H1 (cell line): ENCODE results near the gene FHL2. TPM values are rescaled to one million over a fixed set of nuclear protein-coding genes. Genes with fewer than 3 reads are reported as not detected.

Experiments
- CTCF ChIA-PET: fragments of 300-600 bp; sonication (Branson Sonifier 250); formaldehyde crosslinking; loops from one replicate; lab custom pipeline; 2021; ENCODE audit not compliant: partially characterized antibody; lab: Charles Lee
- POLR2A ChIA-PET: fragments of 300-600 bp; sonication (Branson Sonifier 250); formaldehyde crosslinking; loops from one replicate; lab custom pipeline; 2021; ENCODE audit warnings: inconsistent platforms; ENCODE audit not compliant: partially characterized antibody; lab: Charles Lee
- DNase-seq, 2 experiments: peaks; one replicate each; pipeline versions ENCODE4 v3.0.0 to v3.0.0-alpha.2; 2010 to 2022; ENCODE audit warnings: low spot score in 2 of 2, low read depth in 1 of 2, mixed read lengths in 1 of 2
- FAIRE-seq: peaks from 2 replicates; lab custom pipeline; 2011; peaks lifted over from hg19 to GRCh38; lab: Jason Lieb, UNC
- H2AFZ ChIP-seq: 2 replicates; pipeline ENCODE4 v1.8.1; 2012; ENCODE audit warnings: low read length, inconsistent platforms
- H2AK5ac ChIP-seq: 2 replicates; pipeline ENCODE4 v1.6.1; 2013; ENCODE audit warnings: low read depth, low read length
- H2BK120ac ChIP-seq: replicated peaks from 2 replicates; pipeline ENCODE3; 2013; ENCODE audit warnings: low read depth, low read length, inconsistent platforms
- H2BK12ac ChIP-seq: 2 replicates; pipeline ENCODE4 v1.6.1; 2013; ENCODE audit warnings: low read depth, low read length
- H2BK15ac ChIP-seq: 2 replicates; pipeline ENCODE4 v1.6.1; 2013; ENCODE audit warnings: low read length
- H2BK20ac ChIP-seq: 2 replicates; pipeline ENCODE4 v1.6.1; 2013; ENCODE audit warnings: low read length
- H2BK5ac ChIP-seq: 2 replicates; pipeline ENCODE4 v1.6.1; 2013; ENCODE audit warnings: low read depth, low read length
- H3K14ac ChIP-seq: 2 replicates; pipeline ENCODE4 v1.6.1; 2013; ENCODE audit warnings: inconsistent platforms; ENCODE audit not compliant: insufficient read length
- H3K18ac ChIP-seq: 2 replicates; pipeline ENCODE4 v1.6.1; 2013; ENCODE audit warnings: low read length; ENCODE audit errors: extremely low read depth
- H3K23ac ChIP-seq: 2 replicates; pipeline ENCODE4 v1.6.1; 2013; ENCODE audit warnings: inconsistent platforms; ENCODE audit not compliant: insufficient read length
- H3K23me2 ChIP-seq: 2 replicates; pipeline ENCODE4 v1.6.1; 2013; ENCODE audit warnings: low read depth, low read length
- H3K27ac ChIP-seq: 2 replicates; pipeline ENCODE4 v1.6.1; 2011; ENCODE audit warnings: low read depth, low read length, inconsistent platforms
- H3K27me3 ChIP-seq, 4 experiments: replicated peaks in 1 of 4; 1 replicate in 1 of 4; 2 replicates in 3 of 4; pipeline versions ENCODE4 v1.6.1 to v1.8.1; 2011 to 2013; ENCODE audit warnings: low read length in 3 of 4, mild to moderate bottlenecking in 3 of 4, inconsistent platforms in 2 of 4, mixed read lengths in 2 of 4, moderate library complexity in 1 of 4; ENCODE audit not compliant: control insufficient read depth in 3 of 4, insufficient read depth in 3 of 4; ENCODE audit errors: extremely low read depth in 1 of 4
- H3K36me3 ChIP-seq, 4 experiments: 2 replicates each; pipeline versions ENCODE4 v1.6.1 to v1.8.1; 2011 to 2013; ENCODE audit warnings: mild to moderate bottlenecking in 4 of 4, low read length in 3 of 4, moderate library complexity in 2 of 4, control low read depth in 1 of 4, inconsistent platforms in 1 of 4; ENCODE audit not compliant: insufficient read depth in 4 of 4, control insufficient read depth in 2 of 4
- H3K4ac ChIP-seq: replicated peaks from 2 replicates; pipeline ENCODE3; 2013; ENCODE audit warnings: low read length, low read depth, mixed read lengths, inconsistent platforms; ENCODE audit not compliant: insufficient read length
- H3K4me1 ChIP-seq, 4 experiments: replicated peaks in 1 of 4; 1 replicate in 1 of 4; 2 replicates in 3 of 4; pipeline versions ENCODE4 v1.6.1 to v1.8.1; 2011 to 2013; ENCODE audit warnings: low read length in 3 of 4, inconsistent platforms in 2 of 4, mixed read lengths in 1 of 4; ENCODE audit not compliant: insufficient read depth in 4 of 4, control insufficient read depth in 3 of 4
- H3K4me2 ChIP-seq, 2 experiments: 2 replicates each; pipeline versions ENCODE4 v1.6.1 to v1.8.1; 2011 to 2013; ENCODE audit warnings: low read depth in 2 of 2, low read length in 2 of 2, control low read depth in 1 of 2, inconsistent platforms in 1 of 2, mild to moderate bottlenecking in 1 of 2; ENCODE audit not compliant: insufficient read depth in 1 of 2
- H3K4me3 ChIP-seq, 4 experiments: fragments of 200-600, 300-600 bp in 1 of 4; sonication (generic), shearing (Covaris generic), sonication (Bioruptor Twin) in 1 of 4; 2 replicates each; pipeline versions ENCODE4 v1.5.1 to v1.8.1; 2011 to 2016; ENCODE audit warnings: low read length in 4 of 4, low read depth in 3 of 4, control low read depth in 2 of 4, inconsistent platforms in 2 of 4, mild to moderate bottlenecking in 2 of 4, mixed read lengths in 1 of 4, moderate library complexity in 1 of 4; ENCODE audit not compliant: insufficient read depth in 2 of 4; ENCODE audit errors: extremely low read depth in 1 of 4
- H3K56ac ChIP-seq: replicated peaks from 2 replicates; pipeline ENCODE3; 2013; ENCODE audit warnings: low read depth, mild to moderate bottlenecking, mixed read lengths, low read length, inconsistent platforms; ENCODE audit not compliant: insufficient read length
- H3K79me1 ChIP-seq: 2 replicates; pipeline ENCODE4 v1.6.1; 2013; ENCODE audit warnings: low read depth, low read length, control low read depth
- H3K79me2 ChIP-seq, 2 experiments: 2 replicates each; pipeline versions ENCODE4 v1.6.1 to v1.8.1; 2012 to 2013; ENCODE audit warnings: low read length in 2 of 2, mild to moderate bottlenecking in 2 of 2, inconsistent platforms in 1 of 2; ENCODE audit not compliant: insufficient read depth in 2 of 2, control insufficient read depth in 1 of 2
- H3K9ac ChIP-seq, 4 experiments: replicated peaks in 1 of 4; 1 replicate in 1 of 4; 2 replicates in 3 of 4; pipeline versions ENCODE4 v1.6.1 to v1.8.1; 2011 to 2013; ENCODE audit warnings: low read depth in 3 of 4, low read length in 3 of 4, control low read depth in 2 of 4, mild to moderate bottlenecking in 2 of 4, moderate library complexity in 2 of 4, inconsistent platforms in 1 of 4; ENCODE audit errors: extremely low read depth in 1 of 4
- H3K9me3 ChIP-seq, 2 experiments: 2 replicates each; pipeline versions ENCODE4 v1.6.1 to v1.8.1; 2012 to 2013; ENCODE audit warnings: mild to moderate bottlenecking in 2 of 2, moderate library complexity in 2 of 2, control low read depth in 1 of 2, inconsistent platforms in 1 of 2, low read depth in 1 of 2, low read length in 1 of 2, mixed read lengths in 1 of 2; ENCODE audit not compliant: insufficient read depth in 2 of 2
- H4K20me1 ChIP-seq, 2 experiments: replicated peaks in 1 of 2; 2 replicates each; pipeline versions ENCODE3 to v1.8.1; 2011 to 2013; ENCODE audit warnings: inconsistent platforms in 2 of 2, low read length in 2 of 2, mild to moderate bottlenecking in 1 of 2; ENCODE audit not compliant: insufficient read depth in 2 of 2, control insufficient read depth in 1 of 2
- H4K5ac ChIP-seq: 2 replicates; pipeline ENCODE4 v1.6.1; 2013; ENCODE audit warnings: low read length, low read depth, mixed read lengths, inconsistent platforms; ENCODE audit not compliant: insufficient read length
- H4K8ac ChIP-seq: 2 replicates; pipeline ENCODE4 v1.8.0; 2013; ENCODE audit warnings: mild to moderate bottlenecking, moderate library complexity, low read length, inconsistent platforms; ENCODE audit not compliant: insufficient read depth; ENCODE audit errors: extremely low read depth
- H4K91ac ChIP-seq: replicated peaks from 2 replicates; pipeline ENCODE3; 2013; ENCODE audit warnings: low read length, mixed read lengths, inconsistent platforms; ENCODE audit not compliant: insufficient read length
- CBX5 ChIP-seq: fragments of 300-800, 300-1000 bp; sonication (generic); IDR thresholded peaks from 2 replicates; pipeline ENCODE4 v1.7.1; 2016; ENCODE audit warnings: antibody characterized with exemption, low read length, low read depth
- CHD2 ChIP-seq: IDR thresholded peaks from 2 replicates; pipeline ENCODE4 v1.6.1; 2012; ENCODE audit warnings: low read length, improper control_type of control experiment
- E2F6 ChIP-seq: IDR thresholded peaks from 2 replicates; pipeline ENCODE4 v1.6.1; 2012; ENCODE audit warnings: inconsistent platforms
- EGR1 ChIP-seq: IDR thresholded peaks from 2 replicates; pipeline ENCODE4 v1.6.1; 2011; ENCODE audit warnings: low read depth, low read length, borderline replicate concordance
- GTF2F1 ChIP-seq: IDR thresholded peaks from 2 replicates; pipeline ENCODE4 v1.6.1; 2012; ENCODE audit warnings: low read depth, low read length, improper control_type of control experiment, borderline replicate concordance
- MAFK ChIP-seq: IDR thresholded peaks from 2 replicates; pipeline ENCODE4 v1.6.1; 2012; ENCODE audit warnings: low read depth, mild to moderate bottlenecking, improper control_type of control experiment, low read length
- MAX ChIP-seq: IDR thresholded peaks from 2 replicates; pipeline ENCODE4 v1.6.1; 2012; ENCODE audit warnings: inconsistent platforms
- SIX5 ChIP-seq: IDR thresholded peaks from 2 replicates; pipeline ENCODE4 v1.6.1; 2011; ENCODE audit warnings: mild to moderate bottlenecking, low read depth, low read length
- SP2 ChIP-seq: IDR thresholded peaks from 2 replicates; pipeline ENCODE4 v1.6.1; 2012; ENCODE audit warnings: mild to moderate bottlenecking, low read length, inconsistent platforms
- TAF1 ChIP-seq: IDR thresholded peaks from 2 replicates; pipeline ENCODE4 v1.6.1; 2011; ENCODE audit warnings: mild to moderate bottlenecking, low read depth, low read length
- TBP ChIP-seq: IDR thresholded peaks from 2 replicates; pipeline ENCODE4 v1.6.1; 2011; ENCODE audit warnings: low read depth, low read length, improper control_type of control experiment
- TCF12 ChIP-seq: IDR thresholded peaks from 2 replicates; pipeline ENCODE4 v1.6.1; 2011; ENCODE audit warnings: low read depth, mild to moderate bottlenecking, low read length
- ZNF274 ChIP-seq: IDR thresholded peaks from 2 replicates; pipeline ENCODE4 v1.7.0; 2012; ENCODE audit warnings: low read length, borderline replicate concordance; ENCODE audit errors: extremely low read depth
- polyA plus RNA-seq, 7 experiments: library from polyadenylated mRNA; depleted of rRNA in 3 of 7; stranded (reverse) in 5 of 7; unstranded in 2 of 7; fragments of >200 nt in 5 of 7; fragments of 200-250 nt in 2 of 7; gene quantifications; 1 replicate in 5 of 7; 2 replicates in 1 of 7; 4 replicates in 1 of 7; pipeline versions ENCODE4 v1.2.1 to v1.2.3, GENCODE V29; 2011 to 2013; ENCODE audit warnings: missing spikeins in 2 of 7, mixed read lengths in 2 of 7
- total RNA-seq: library from RNA; stranded (reverse); fragmentation: NEBNext Ultra II Directional; extraction: Animal tissue kit (Norgen Biotek cat#: 25700); gene quantifications from 2 replicates; pipeline ENCODE4 v1.2.1, GENCODE V29; 2021
- TF ChIP-seq, protein P1 (sequence below): IDR thresholded peaks from 2 replicates; pipeline ENCODE4 v1.6.1; 2012; ENCODE audit warnings: low read length, inconsistent platforms

The FHL2 gene
- total and polyA plus RNA-seq, 2 of the 8 experiments (the other 6 are each of a cell fraction or from before 2014, with no cell fraction given): 33.2 to 64.3 TPM

GRCh38 chr2:105313877-105314276 lies 85.0 kb downstream of the FHL2 start:
- Histone ChIP-seq H4K20me1 (peaks cover 0 to 4% of the 10 kb centered on the region in 2 experiments), H3K9ac (no peak overlapping the region), H4K5ac (no peak overlapping the region), H3K23me2 (no peaks in the 10 kb centered on the region), H3K36me3 (no peaks in the 10 kb centered on the region), H2BK15ac (no peak overlapping the region), H3K79me1 (peaks cover 5% of the 10 kb centered on the region), H2BK120ac (no peak overlapping the region), H3K14ac (no peak overlapping the region), H4K8ac (no peak overlapping the region), H2BK20ac (no peak overlapping the region), H3K56ac (no peak overlapping the region), H2AFZ (no peak overlapping the region), H3K79me2 (peaks cover 0 to 64% of the 10 kb centered on the region in 2 experiments; a peak in 2 of 4 replicates), H2BK12ac (no peak overlapping the region), H4K91ac (no peak overlapping the region), H2BK5ac (no peak overlapping the region), H2AK5ac (no peak overlapping the region), H3K27ac (no peak overlapping the region), H3K4me3 (no peak overlapping the region), H3K23ac (no peak overlapping the region), H3K9me3 (no peaks in the 10 kb centered on the region), H3K4me2 (no peak overlapping the region), H3K4ac (no peak overlapping the region), H3K4me1 (peaks cover 1 to 6% (median 4%) of the 10 kb centered on the region in 4 experiments; a peak in 3 of 7 replicates), H3K18ac (no peak overlapping the region), H3K27me3 (no peaks in the 10 kb centered on the region)
- DNase-seq (no peak), FAIRE-seq (no peak)
- ChIA-PET POLR2A (interaction anchor here (1.2 to 1.4 kb wide), 2 partner anchors 9 to 15 kb away, joined by 3 read pairs; no protein-coding TSS in a partner anchor), CTCF (interaction anchor here (1.1 to 1.2 kb wide), 2 partner anchors 16 to 18 kb away, joined by 4 to 5 read pairs; no protein-coding TSS in a partner anchor)
- TF ChIP-seq MAFK (no peak), GTF2F1 (no peak), CHD2 (no peak), TAF1 (no peak), SIX5 (no peak), MAX (no peak), ZNF274 (no peak), EGR1 (no peak), TCF12 (no peak), SP2 (no peak), TBP (no peak), E2F6 (no peak), CBX5 (no peak)
- TF ChIP-seq, protein P1, sequence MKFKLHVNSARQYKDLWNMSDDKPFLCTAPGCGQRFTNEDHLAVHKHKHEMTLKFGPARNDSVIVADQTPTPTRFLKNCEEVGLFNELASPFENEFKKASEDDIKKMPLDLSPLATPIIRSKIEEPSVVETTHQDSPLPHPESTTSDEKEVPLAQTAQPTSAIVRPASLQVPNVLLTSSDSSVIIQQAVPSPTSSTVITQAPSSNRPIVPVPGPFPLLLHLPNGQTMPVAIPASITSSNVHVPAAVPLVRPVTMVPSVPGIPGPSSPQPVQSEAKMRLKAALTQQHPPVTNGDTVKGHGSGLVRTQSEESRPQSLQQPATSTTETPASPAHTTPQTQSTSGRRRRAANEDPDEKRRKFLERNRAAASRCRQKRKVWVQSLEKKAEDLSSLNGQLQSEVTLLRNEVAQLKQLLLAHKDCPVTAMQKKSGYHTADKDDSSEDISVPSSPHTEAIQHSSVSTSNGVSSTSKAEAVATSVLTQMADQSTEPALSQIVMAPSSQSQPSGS: no peak
